Esophagus squamous epithelium (tissue), 5 donors: ENCODE data around the gene CTXN1. TPM values are rescaled to one million over a fixed set of nuclear protein-coding genes. Genes with fewer than 3 reads are reported as not detected.

Experiments
- DNase-seq: peaks from one replicate; lab custom pipeline; 2025; lab: John Stamatoyannopoulos, UW
- H3K27ac ChIP-seq, 4 donors: fragments of 200-600 bp; sonication (generic); one replicate each; pipeline ENCODE4 v1.5.1; 2016 to 2019; ENCODE audit warnings: mild to moderate bottlenecking in 1 of 4
- H3K27me3 ChIP-seq, 4 donors: fragments of 200-600 bp; sonication (generic); 1 replicate in 3 of 4; 2 replicates in 1 of 4; pipeline versions ENCODE4 v1.5.1 to v1.6.0; 2017 to 2021; ENCODE audit warnings: antibody characterized with exemption in 1 of 4
- H3K36me3 ChIP-seq, 3 donors: fragments of 200-600 bp; sonication (generic); one replicate each; pipeline ENCODE4 v1.5.1; 2016 to 2019
- H3K4me1 ChIP-seq, 3 donors: fragments of 200-600 bp; sonication (generic); one replicate each; pipeline ENCODE4 v1.5.1; 2017 to 2019
- H3K4me3 ChIP-seq, 4 donors: fragments of 200-600 bp; sonication (generic); 1 replicate in 3 of 4; 2 replicates in 1 of 4; pipeline ENCODE4 v1.5.1; 2016 to 2019; ENCODE audit warnings: mild to moderate bottlenecking in 2 of 4, moderate library complexity in 1 of 4
- H3K9me3 ChIP-seq, 3 donors: fragments of 200-600 bp; sonication (generic); one replicate each; pipeline ENCODE4 v1.5.1; 2016 to 2019
- POLR2A ChIP-seq, 4 donors: fragments of 450-650 bp; IDR thresholded peaks; one replicate each; pipeline ENCODE4 v1.6.1; 2017; ENCODE audit warnings: antibody characterized with exemption in 4 of 4, mild to moderate bottlenecking in 4 of 4, moderate library complexity in 3 of 4
- WGBS, 2 donors: methylation state at CpG; one replicate each; pipeline ENCODE4 v1.1.5; 2018; 5-methylcytosine and 5-hydroxymethylcytosine counted together
- intact Hi-C: fragments of 100-400 bp; cut with DNase I; formaldehyde crosslinking; loops from one replicate; pipeline ENCODE4 v1.15.0; 2022
- total RNA-seq, 4 donors: library from RNA; depleted of rRNA; stranded (reverse); fragments of >200 nt; gene quantifications; one replicate each; pipeline ENCODE4 v1.1.0, GENCODE V29; 2016
- TF ChIP-seq, protein P1 (sequence below), 6 experiments: fragments of 450-650 bp in 4 of 6; fragments of 200-600 bp in 2 of 6; sonication (generic) in 2 of 6; IDR thresholded peaks; one replicate each; pipeline ENCODE4 v1.5.1; 2016 to 2019; ENCODE audit warnings: antibody characterized with exemption in 6 of 6, mild to moderate bottlenecking in 4 of 6, moderate library complexity in 4 of 6
- donor health status: DM: yes; HTN: yes; CAD: no.

Gene CTXN1
- total RNA-seq, 4 donors from 2014 or later = 0.35 to 2.7 (median 0.75) TPM; not detected in 1

DNA sequence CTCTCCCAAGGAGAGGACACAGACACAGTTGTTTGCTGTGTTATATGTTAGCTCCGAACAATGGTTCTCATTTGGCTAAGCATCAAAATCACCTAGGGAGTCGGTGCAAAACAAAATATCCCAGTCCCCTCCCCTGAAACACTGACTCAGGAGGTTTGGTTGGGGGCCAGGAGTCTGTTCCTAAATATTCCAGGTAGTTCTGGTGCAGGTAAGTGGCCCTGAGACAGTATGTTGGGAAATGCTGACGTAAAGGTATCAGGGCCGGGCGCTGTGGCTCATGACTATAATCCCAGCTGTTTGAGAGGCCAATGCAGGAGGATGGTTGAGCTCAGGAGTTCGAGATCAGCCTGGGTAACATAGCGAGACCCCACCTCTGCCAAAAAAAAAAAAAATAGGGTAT, 24.6 kb downstream of the CTXN1 start:
- DNase-seq = no peak
- TF ChIP-seq, protein P1, sequence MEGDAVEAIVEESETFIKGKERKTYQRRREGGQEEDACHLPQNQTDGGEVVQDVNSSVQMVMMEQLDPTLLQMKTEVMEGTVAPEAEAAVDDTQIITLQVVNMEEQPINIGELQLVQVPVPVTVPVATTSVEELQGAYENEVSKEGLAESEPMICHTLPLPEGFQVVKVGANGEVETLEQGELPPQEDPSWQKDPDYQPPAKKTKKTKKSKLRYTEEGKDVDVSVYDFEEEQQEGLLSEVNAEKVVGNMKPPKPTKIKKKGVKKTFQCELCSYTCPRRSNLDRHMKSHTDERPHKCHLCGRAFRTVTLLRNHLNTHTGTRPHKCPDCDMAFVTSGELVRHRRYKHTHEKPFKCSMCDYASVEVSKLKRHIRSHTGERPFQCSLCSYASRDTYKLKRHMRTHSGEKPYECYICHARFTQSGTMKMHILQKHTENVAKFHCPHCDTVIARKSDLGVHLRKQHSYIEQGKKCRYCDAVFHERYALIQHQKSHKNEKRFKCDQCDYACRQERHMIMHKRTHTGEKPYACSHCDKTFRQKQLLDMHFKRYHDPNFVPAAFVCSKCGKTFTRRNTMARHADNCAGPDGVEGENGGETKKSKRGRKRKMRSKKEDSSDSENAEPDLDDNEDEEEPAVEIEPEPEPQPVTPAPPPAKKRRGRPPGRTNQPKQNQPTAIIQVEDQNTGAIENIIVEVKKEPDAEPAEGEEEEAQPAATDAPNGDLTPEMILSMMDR (IDR thresholded peaks at IDR 0.05) = no peak
- TF ChIP-seq POLR2A (IDR thresholded peaks at IDR 0.05) = no peak
- peaks cover 28 to 73% (median 42%) of the 10 kb centered on the region in 3 donors for H3K4me1 ChIP-seq
- H3K27me3 ChIP-seq = peaks cover 0 to 11% (median 0%) of the 10 kb centered on the region in 4 donors
- intact Hi-C loops = loop anchor here (10.0 kb wide), 1 partner anchor 47 kb away; no protein-coding TSS in a partner anchor
- H3K27ac ChIP-seq = peak overlapping the region; percentile 80 to 92 (median 90)
- no peak overlapping the region for H3K4me3 ChIP-seq
- H3K9me3 ChIP-seq = no peaks in the 10 kb centered on the region
- WGBS, 2 donors = 28 to 56% methylated on average over 6 of the region's 7 CpGs
- H3K36me3 ChIP-seq = peaks cover 0 to 28% (median 7%) of the 10 kb centered on the region in 3 donors

DNA sequence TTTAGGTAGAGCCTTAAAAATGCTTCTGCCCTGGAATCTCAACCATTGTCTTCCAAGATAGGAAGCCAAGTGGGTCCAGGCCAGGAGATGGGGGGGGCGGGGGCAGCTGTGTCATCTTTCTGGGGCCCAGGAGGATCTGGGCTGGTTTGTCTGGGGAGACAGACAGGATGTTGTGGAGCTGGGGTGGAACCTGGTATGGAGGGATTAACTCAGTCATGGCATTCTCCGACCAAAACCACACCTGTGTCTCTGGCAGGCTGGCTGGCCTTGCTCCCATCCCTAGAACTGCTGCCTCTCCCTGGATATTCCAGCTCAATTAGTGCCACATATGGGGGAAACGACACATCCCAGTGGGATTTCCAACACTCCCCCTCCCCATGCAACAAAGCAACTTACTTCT, 25.0 kb downstream of the CTXN1 start:
- TF ChIP-seq, protein P1 (IDR thresholded peaks at IDR 0.05) = no peak
- TF ChIP-seq POLR2A (IDR thresholded peaks at IDR 0.05) = no peak
- intact Hi-C loops = loop anchor here (10.0 kb wide), 1 partner anchor 46 kb away; no protein-coding TSS in a partner anchor
- Histone ChIP-seq H3K27me3 (peaks cover 0 to 13% (median 0%) of the 10 kb centered on the region in 4 donors), H3K4me1 (peaks cover 28 to 69% (median 39%) of the 10 kb centered on the region in 3 donors), H3K9me3 (no peaks in the 10 kb centered on the region), H3K36me3 (peaks cover 0 to 24% (median 3%) of the 10 kb centered on the region in 3 donors), H3K27ac (peak overlapping the region; percentile 80 to 92 (median 90)), H3K4me3 (no peak overlapping the region)
- DNase-seq = no peak
- WGBS, 2 donors = 0 to 38% methylated on average over 2 to 3 of the region's 3 CpGs

DNA sequence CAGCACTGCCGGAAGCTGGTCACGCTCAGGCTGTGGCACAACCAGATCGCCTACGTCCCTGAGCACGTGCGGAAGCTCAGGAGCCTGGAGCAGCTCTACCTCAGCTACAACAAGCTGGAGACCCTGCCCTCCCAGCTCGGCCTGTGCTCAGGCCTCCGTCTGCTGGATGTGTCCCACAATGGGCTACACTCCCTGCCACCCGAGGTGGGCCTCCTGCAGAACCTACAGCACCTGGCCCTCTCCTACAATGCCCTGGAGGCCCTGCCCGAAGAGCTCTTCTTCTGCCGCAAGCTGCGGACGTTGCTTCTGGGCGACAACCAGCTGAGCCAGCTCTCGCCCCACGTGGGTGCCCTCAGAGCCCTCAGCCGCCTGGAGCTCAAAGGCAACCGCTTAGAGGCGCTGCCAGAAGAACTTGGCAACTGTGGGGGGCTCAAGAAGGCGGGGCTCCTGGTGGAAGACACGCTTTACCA, 25.5 kb downstream of the CTXN1 start:
- intact Hi-C loops = loop anchor here (10.0 kb wide), 1 partner anchor 46 kb away; no protein-coding TSS in a partner anchor
- peak overlapping the region; percentile 80 to 92 (median 90) for H3K27ac ChIP-seq

DNA sequence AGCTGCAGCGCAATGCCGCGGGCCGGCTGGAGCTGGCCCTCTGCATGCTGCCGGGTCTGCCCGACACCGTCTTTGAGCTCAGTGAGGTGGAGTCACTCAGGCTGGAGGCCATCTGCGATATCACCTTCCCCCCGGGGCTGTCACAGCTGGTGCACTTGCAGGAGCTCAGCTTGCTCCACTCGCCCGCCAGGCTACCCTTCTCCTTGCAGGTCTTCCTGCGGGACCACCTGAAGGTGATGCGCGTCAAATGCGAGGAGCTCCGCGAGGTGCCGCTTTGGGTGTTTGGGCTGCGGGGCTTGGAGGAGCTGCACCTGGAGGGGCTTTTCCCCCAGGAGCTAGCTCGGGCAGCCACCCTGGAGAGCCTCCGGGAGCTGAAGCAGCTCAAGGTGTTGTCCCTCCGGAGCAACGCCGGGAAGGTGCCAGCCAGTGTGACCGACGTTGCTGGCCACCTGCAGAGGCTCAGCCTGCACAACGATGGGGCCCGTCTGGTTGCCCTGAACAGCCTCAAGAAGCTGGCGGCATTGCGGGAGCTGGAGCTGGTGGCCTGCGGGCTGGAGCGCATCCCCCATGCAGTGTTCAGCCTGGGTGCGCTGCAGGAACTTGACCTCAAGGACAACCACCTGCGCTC, 26.1 kb downstream of the CTXN1 start:
- peaks cover 29 to 66% (median 33%) of the 10 kb centered on the region in 3 donors for H3K4me1 ChIP-seq
- WGBS, 2 donors = 80 to 87% methylated on average over 1 to 6 of the region's 34 CpGs
- DNase-seq = no peak
- H3K27ac ChIP-seq = peak overlapping the region in 2 of 4 donors; percentile 91 to 92
- H3K27me3 ChIP-seq = peaks cover 0 to 24% (median 0%) of the 10 kb centered on the region in 4 donors
- H3K9me3 ChIP-seq = no peaks in the 10 kb centered on the region
- TF ChIP-seq POLR2A (IDR thresholded peaks at IDR 0.05) = no peak
- TF ChIP-seq, protein P1 (IDR thresholded peaks at IDR 0.05) = no peak
- H3K36me3 ChIP-seq = peaks cover 0 to 17% (median 0%) of the 10 kb centered on the region in 3 donors
- intact Hi-C loops = loop anchor here (10.0 kb wide), 1 partner anchor 45 kb away; no protein-coding TSS in a partner anchor
- no peak overlapping the region for H3K4me3 ChIP-seq

More for the DNA sequence above, 25.5 kb downstream of the CTXN1 start:
- TF ChIP-seq, protein P1 (IDR thresholded peaks at IDR 0.05) = no peak
- TF ChIP-seq POLR2A (IDR thresholded peaks at IDR 0.05) = no peak
- Histone ChIP-seq H3K9me3 (no peaks in the 10 kb centered on the region), H3K4me1 (peaks cover 29 to 66% (median 34%) of the 10 kb centered on the region in 3 donors), H3K27me3 (peaks cover 0 to 18% (median 0%) of the 10 kb centered on the region in 4 donors), H3K36me3 (peaks cover 0 to 19% (median 0%) of the 10 kb centered on the region in 3 donors), H3K4me3 (no peak overlapping the region)
- WGBS, 2 donors = 20 to 100% methylated on average over 1 to 2 of the region's 21 CpGs
- no peak for DNase-seq

DNA sequence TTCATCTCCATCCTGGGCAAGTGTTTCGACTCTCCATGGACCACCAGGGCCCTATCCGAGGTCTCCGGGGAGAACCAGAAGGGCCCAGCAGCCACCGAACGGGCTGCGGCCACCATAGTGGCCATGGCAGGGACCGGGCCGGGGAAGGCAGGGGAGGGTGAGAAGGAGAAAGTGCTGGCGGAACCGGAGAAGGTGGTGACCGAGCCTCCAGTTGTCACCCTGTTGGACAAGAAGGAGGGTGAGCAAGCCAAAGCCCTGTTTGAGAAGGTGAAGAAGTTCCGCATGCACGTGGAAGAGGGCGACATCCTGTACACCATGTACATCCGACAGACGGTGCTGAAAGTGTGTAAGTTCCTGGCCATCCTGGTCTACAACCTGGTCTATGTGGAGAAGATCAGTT, 27.0 kb downstream of the CTXN1 start:
- TF ChIP-seq POLR2A (IDR thresholded peaks at IDR 0.05) = no peak
- TF ChIP-seq, protein P1 (IDR thresholded peaks at IDR 0.05) = no peak

More for the DNA sequence above, 27.0 kb downstream of the CTXN1 start:
- H3K4me3 ChIP-seq = no peak overlapping the region
- WGBS, 2 donors = 93 to 97% methylated on average over 13 to 14 of the region's 16 CpGs
- no peaks in the 10 kb centered on the region for H3K9me3 ChIP-seq
- DNase-seq = no peak
- H3K27ac ChIP-seq = no peak overlapping the region
- intact Hi-C loops = no loop called here
- peaks cover 0 to 32% (median 0%) of the 10 kb centered on the region in 4 donors for H3K27me3 ChIP-seq
- peaks cover 0 to 17% (median 0%) of the 10 kb centered on the region in 3 donors for H3K36me3 ChIP-seq
- H3K4me1 ChIP-seq = peaks cover 27 to 66% (median 28%) of the 10 kb centered on the region in 3 donors
